K562 (cell line): ENCODE results near the gene KCNG4. TPM values are rescaled to one million over a fixed set of nuclear protein-coding genes. Genes with fewer than 3 reads are reported as not detected.

ENCODE experiments used
- ATAC-seq: fragments of 200-7000 bp; cut with Tn5 transposase; 3 replicates; pipeline ENCODE4 v1.9.1; 2020; ENCODE audit warnings: moderate library complexity
- BruUV-seq: library from RNA; stranded (reverse); fragments of 400-500 nt; replicated peaks from 2 replicates; lab custom pipeline; 2021; lab: Mats Ljungman, UMichigan
- CTCF ChIA-PET: fragments of 300-600 bp; formaldehyde crosslinking; extraction: SDS; loops from one replicate; lab custom pipeline; 2021; ENCODE audit warnings: low intra/inter-chr PET ratio; lab: Yijun Ruan, JAX
- POLR2A ChIA-PET: fragments of 300-600, 350-650 bp; sonication (Branson Sonifier 250); formaldehyde crosslinking; extraction: SDS; loops from one replicate; lab custom pipeline; 2021; ENCODE audit warnings: antibody characterized with exemption, inconsistent platforms; lab: Yijun Ruan, JAX
- DNase-seq, 4 experiments: peaks; one replicate each; pipeline versions ENCODE4 v3.0.0 to v3.0.0-alpha.2; 2011 to 2018; ENCODE audit warnings: low spot score in 3 of 4, mixed read lengths in 3 of 4; ENCODE audit errors: extremely low read depth in 1 of 4
- FAIRE-seq: peaks from 2 replicates; lab custom pipeline; 2011; peaks lifted over from hg19 to GRCh38; lab: Jason Lieb, UNC
- H2AFZ ChIP-seq: 2 replicates; pipeline ENCODE4 v1.6.0; 2011; ENCODE audit warnings: low read depth, low read length, control low read depth, inconsistent platforms
- H3K27ac ChIP-seq: fragments of 200-600 bp; 3 replicates; pipeline ENCODE4 v1.8.0; 2011; ENCODE audit warnings: low read depth, mild to moderate bottlenecking, control low read depth, inconsistent platforms, low read length, moderate library complexity, mixed read lengths; ENCODE audit errors: extremely low read depth
- H3K27me3 ChIP-seq, 2 experiments: fragments of 300-600 bp in 1 of 2; 2 replicates in 1 of 2; 3 replicates in 1 of 2; pipeline versions ENCODE4 v1.6.0 to v1.8.0; 2011; ENCODE audit warnings: inconsistent platforms in 2 of 2, low read length in 2 of 2, mild to moderate bottlenecking in 1 of 2, mixed read lengths in 1 of 2, moderate library complexity in 1 of 2; ENCODE audit not compliant: control insufficient read depth in 2 of 2, insufficient read depth in 2 of 2
- H3K36me3 ChIP-seq: fragments of 300-600 bp; 3 replicates; pipeline ENCODE4 v1.8.0; 2011; ENCODE audit warnings: mild to moderate bottlenecking, low read length, inconsistent platforms; ENCODE audit not compliant: control insufficient read depth, insufficient read depth
- H3K4me1 ChIP-seq, 2 experiments: fragments of 200-600 bp in 1 of 2; replicated peaks in 1 of 2; 2 replicates in 1 of 2; 3 replicates in 1 of 2; pipeline versions ENCODE4 v1.5.1 to v1.8.0; 2011; ENCODE audit warnings: inconsistent platforms in 2 of 2, low read length in 2 of 2, mild to moderate bottlenecking in 1 of 2, mixed read lengths in 1 of 2, moderate library complexity in 1 of 2; ENCODE audit not compliant: control insufficient read depth in 2 of 2, insufficient read depth in 2 of 2
- H3K4me2 ChIP-seq: 2 replicates; pipeline ENCODE4 v1.6.1; 2011; ENCODE audit warnings: low read length, control low read depth, inconsistent platforms, mixed read lengths; ENCODE audit not compliant: insufficient read depth
- H3K4me3 ChIP-seq: fragments of 200-600 bp; sonication (generic), shearing (Covaris generic); 2 replicates; pipeline ENCODE4 v1.5.1; 2016; ENCODE audit warnings: control low read depth, inconsistent platforms
- H3K79me2 ChIP-seq: fragments of 200-600 bp; 3 replicates; pipeline ENCODE4 v1.8.0; 2011; ENCODE audit warnings: low read length, inconsistent platforms; ENCODE audit not compliant: control insufficient read depth, insufficient read depth
- H3K9ac ChIP-seq, 2 experiments: 2 replicates each; pipeline versions ENCODE4 v1.6.0 to v1.6.1; 2011; ENCODE audit warnings: low read depth in 2 of 2, low read length in 2 of 2, control low read depth in 1 of 2, inconsistent platforms in 1 of 2, mild to moderate bottlenecking in 1 of 2, mixed read lengths in 1 of 2; ENCODE audit not compliant: insufficient read depth in 1 of 2
- H3K9me1 ChIP-seq: one replicate; pipeline ENCODE4 v1.6.0; 2011; ENCODE audit warnings: inconsistent platforms, mild to moderate bottlenecking, low read length, moderate library complexity; ENCODE audit not compliant: control insufficient read depth, insufficient read depth
- H3K9me3 ChIP-seq: replicated peaks from 2 replicates; pipeline ENCODE4 v1.5.1; 2011; ENCODE audit warnings: low read depth, low read length, inconsistent platforms; ENCODE audit not compliant: control insufficient read depth, insufficient read depth
- H4K20me1 ChIP-seq: replicated peaks from 2 replicates; pipeline ENCODE4 v1.6.1; 2011; ENCODE audit warnings: low read length, inconsistent platforms, mixed read lengths; ENCODE audit not compliant: control insufficient read depth, insufficient read depth
- ARID4B ChIP-seq: sonication (generic); formaldehyde crosslinking; IDR thresholded peaks from 2 replicates; pipeline ENCODE4 v1.8.0; 2022; ENCODE audit warnings: mild to moderate bottlenecking, missing genetic modification reagents
- POLR3G ChIP-seq: IDR thresholded peaks from 2 replicates; pipeline ENCODE4 v1.6.1; 2011; ENCODE audit not compliant: insufficient read length, insufficient replicate concordance; ENCODE audit errors: extremely low read depth
- WGBS: fragments of 100-300 bp; shearing (Covaris generic); methylation state at CpG from one replicate; pipeline ENCODE4 v1.1.6; 2016; ENCODE audit warnings: low coverage, mixed read lengths; ENCODE audit not compliant: insufficient coverage; ENCODE audit errors: missing lambda C conversion rate; 5-methylcytosine and 5-hydroxymethylcytosine counted together
- in situ Hi-C: fragments of 300-500 bp; cut with MboI; formaldehyde crosslinking; loops from 4 replicates; pipeline ENCODE4 v1.15.0; 2018; ENCODE audit warnings: inconsistent platforms, mixed read lengths
- intact Hi-C: fragments of 100-400 bp; cut with micrococcal nuclease; formaldehyde crosslinking; loops from 2 replicates; pipeline ENCODE4 v1.14.2; 2022
- polyA plus RNA-seq, 8 experiments: library from polyadenylated mRNA; depleted of rRNA in 4 of 8; stranded (reverse) in 5 of 8; unstranded in 3 of 8; fragments of >200 nt; fragmentation: Nextera tagmentation in 2 of 8; fragmentation: Illumina TruSeq in 1 of 8; extraction: Ambion mirVana in 2 of 8; extraction: Trizol in 1 of 8; gene quantifications; 2 replicates each; pipeline versions ENCODE4 v1.2.1 to v1.2.3, GENCODE V29; 2011 to 2014; ENCODE audit warnings: inconsistent platforms in 1 of 8, missing spikeins in 1 of 8
- total RNA-seq, 7 experiments: library from RNA; depleted of rRNA in 6 of 7; stranded (reverse); fragments of >200 nt in 6 of 7; fragmentation: Illumina TruSeq in 2 of 7; extraction: Trizol in 2 of 7; gene quantifications; 2 replicates each; pipeline versions ENCODE4 v1.2.1 to v1.2.3, GENCODE V29; 2011 to 2021; ENCODE audit warnings: low replicate concordance in 1 of 7

The KCNG4 gene
- total and polyA plus RNA-seq, 9 of the 15 experiments (the other 6 are each of a cell fraction or from before 2014, with no cell fraction given), result not detected

- TF ChIP-seq POLR3G, result no peak
Measured at GRCh38 chr16:84243732-84244131, 3.9 kb upstream of the KCNG4 start (continued).

- Histone ChIP-seq H3K4me3 (no peak overlapping the region), H4K20me1 (no peaks in the 10 kb centered on the region; the same call in 1 of the 2 replicates), H3K4me1 (0 out of 5 replicates have a peak, but pooled peaks cover 0 to 2% of the 10 kb centered on the region in 2 experiments), H3K9me1 (no peaks in the 10 kb centered on the region), H3K9me3 (no peaks in the 10 kb centered on the region), H3K9ac (no peak overlapping the region), H3K79me2 (no peaks in the 10 kb centered on the region), H3K36me3 (no peaks in the 10 kb centered on the region), H2AFZ (no peak overlapping the region), H3K27me3 (peaks cover 30 to 54% of the 10 kb centered on the region in 2 experiments), H3K4me2 (no peak overlapping the region), H3K27ac (no peak overlapping the region)
- no peak for FAIRE-seq
- intact Hi-C loops, result no loop called here
- BruUV-seq, result no TSS peak
- no peak for DNase-seq
- CTCF ChIA-PET, result no interaction called here
- no peak for TF ChIP-seq ARID4B (CRISPR knock-in tag)
- POLR2A ChIA-PET, result interaction anchor here (0.9 kb wide), 1 partner anchor 14 kb away, joined by 3 read pairs; no protein-coding TSS in a partner anchor
- ATAC-seq, result no peak
- in situ Hi-C loops, result no loop called here
- whole genome bisulfite sequencing, result 4% methylated on average over 9 of the region's 9 CpGs
Measured at GRCh38 chr16:84242839-84243238, 3.0 kb upstream of the KCNG4 start.
